ENCODE results near the gene FERD3L. TPM values are rescaled to one million over a fixed set of nuclear protein-coding genes. Genes with fewer than 3 reads are reported as not detected.

Gene FERD3L
- total RNA-seq, 4 donors from 2014 or later = not detected

- Histone ChIP-seq H3K27ac (peak overlapping the region in 1 of 4 donors; percentile 14), H3K27me3 (peaks cover 0 to 55% (median 3%) of the 10 kb centered on the region in 4 donors), H3K4me1 (peaks cover 0 to 5% (median under 1%) of the 10 kb centered on the region in 3 donors), H3K9me3 (no peaks in the 10 kb centered on the region), H3K36me3 (no peaks in the 10 kb centered on the region), H3K4me3 (peak overlapping the region in 1 of 4 donors; percentile 24)
- intact Hi-C loops (cut with DNase I) = no loop called here
- DNase-seq = no peak
- TF ChIP-seq POLR2A (IDR thresholded peaks at IDR 0.05) (no peak), CTCF (IDR thresholded peaks at IDR 0.05) (no peak)
- WGBS, 2 donors = 59 to 80% methylated on average over 1 of the region's 1 CpG
Observed at GRCh38 chr7:19101472-19101871, 43.7 kb downstream of the FERD3L start.

GRCh38 chr7:19099924-19100323 lies 45.3 kb downstream of the FERD3L start:
- H3K36me3 ChIP-seq = no peaks in the 10 kb centered on the region
- H3K9me3 ChIP-seq = no peaks in the 10 kb centered on the region
- TF ChIP-seq CTCF (IDR thresholded peaks at IDR 0.05) (no peak), POLR2A (IDR thresholded peaks at IDR 0.05) (no peak)
- WGBS, 2 donors = 59 to 62% methylated on average over 2 of the region's 2 CpGs
- no peak overlapping the region for H3K27ac ChIP-seq
- peaks cover 0 to 43% (median 0%) of the 10 kb centered on the region in 4 donors for H3K27me3 ChIP-seq
- intact Hi-C loops (cut with DNase I) = no loop called here
- peak overlapping the region in 1 of 4 donors; percentile 6 for H3K4me3 ChIP-seq
- no peaks in the 10 kb centered on the region for H3K4me1 ChIP-seq
- DNase-seq = no peak

GRCh38 chr7:19099194-19099593 lies 46.0 kb downstream of the FERD3L start:
- Histone ChIP-seq H3K4me1 (no peaks in the 10 kb centered on the region), H3K36me3 (no peaks in the 10 kb centered on the region), H3K27ac (peak overlapping the region in 1 of 4 donors; percentile 22), H3K27me3 (peaks cover 0 to 36% (median 0%) of the 10 kb centered on the region in 4 donors), H3K4me3 (no peak overlapping the region), H3K9me3 (no peaks in the 10 kb centered on the region)
- WGBS, 2 donors = 81 to 82% methylated on average over 3 of the region's 3 CpGs
- no peak for TF ChIP-seq CTCF (IDR thresholded peaks at IDR 0.05)
- no peak for TF ChIP-seq POLR2A (IDR thresholded peaks at IDR 0.05)
- intact Hi-C loops (cut with DNase I) = no loop called here
- DNase-seq = no peak

GRCh38 chr7:19098510-19098909 lies 46.7 kb downstream of the FERD3L start:
- H3K36me3 ChIP-seq = no peaks in the 10 kb centered on the region
- 78 to 84% methylated on average over 1 of the region's 1 CpG for WGBS, 2 donors
- H3K4me3 ChIP-seq = no peak overlapping the region
- peaks cover 0 to 29% (median 0%) of the 10 kb centered on the region in 4 donors for H3K27me3 ChIP-seq
- DNase-seq = no peak
- no peaks in the 10 kb centered on the region for H3K9me3 ChIP-seq
- TF ChIP-seq POLR2A (IDR thresholded peaks at IDR 0.05) (no peak), CTCF (IDR thresholded peaks at IDR 0.05) (no peak)
- H3K4me1 ChIP-seq = no peaks in the 10 kb centered on the region
- intact Hi-C loops (cut with DNase I) = no loop called here
- H3K27ac ChIP-seq = peak overlapping the region in 1 of 4 donors; percentile 22

- Histone ChIP-seq H3K4me1 (no peaks in the 10 kb centered on the region), H3K9me3 (no peaks in the 10 kb centered on the region), H3K4me3 (no peak overlapping the region), H3K27ac (peak overlapping the region in 1 of 4 donors; percentile 15), H3K27me3 (peaks cover 0 to 18% (median 0%) of the 10 kb centered on the region in 4 donors), H3K36me3 (no peaks in the 10 kb centered on the region)
- no peak for TF ChIP-seq CTCF (IDR thresholded peaks at IDR 0.05)
- no peak for TF ChIP-seq POLR2A (IDR thresholded peaks at IDR 0.05)
- intact Hi-C loops (cut with DNase I) = no loop called here
- no peak for DNase-seq
- WGBS, 2 donors = 67 to 73% methylated on average over 9 of the region's 9 CpGs
Observed at GRCh38 chr7:19097165-19098055, 47.8 kb downstream of the FERD3L start.
